Measurements from ENCODE around the gene SLC30A3.

DNA sequence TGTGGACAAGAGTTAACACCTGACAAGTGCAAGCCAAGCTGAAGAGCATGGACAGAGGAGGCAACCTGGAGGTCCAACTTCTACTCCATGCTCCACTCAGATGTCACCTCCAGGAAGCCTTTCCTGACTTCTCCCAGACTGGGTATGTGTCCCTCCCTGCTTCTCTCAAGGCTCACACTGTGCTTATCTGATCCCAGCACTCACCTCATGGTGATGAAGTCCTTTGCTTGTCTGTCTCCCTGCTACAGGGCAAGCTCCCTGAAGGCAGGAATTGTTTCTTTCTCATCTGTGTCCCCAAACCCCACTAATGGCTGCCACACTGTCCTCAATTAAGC lies 2.7 kb upstream of the SLC30A3 start:
- TF ChIP-seq, protein P1, sequence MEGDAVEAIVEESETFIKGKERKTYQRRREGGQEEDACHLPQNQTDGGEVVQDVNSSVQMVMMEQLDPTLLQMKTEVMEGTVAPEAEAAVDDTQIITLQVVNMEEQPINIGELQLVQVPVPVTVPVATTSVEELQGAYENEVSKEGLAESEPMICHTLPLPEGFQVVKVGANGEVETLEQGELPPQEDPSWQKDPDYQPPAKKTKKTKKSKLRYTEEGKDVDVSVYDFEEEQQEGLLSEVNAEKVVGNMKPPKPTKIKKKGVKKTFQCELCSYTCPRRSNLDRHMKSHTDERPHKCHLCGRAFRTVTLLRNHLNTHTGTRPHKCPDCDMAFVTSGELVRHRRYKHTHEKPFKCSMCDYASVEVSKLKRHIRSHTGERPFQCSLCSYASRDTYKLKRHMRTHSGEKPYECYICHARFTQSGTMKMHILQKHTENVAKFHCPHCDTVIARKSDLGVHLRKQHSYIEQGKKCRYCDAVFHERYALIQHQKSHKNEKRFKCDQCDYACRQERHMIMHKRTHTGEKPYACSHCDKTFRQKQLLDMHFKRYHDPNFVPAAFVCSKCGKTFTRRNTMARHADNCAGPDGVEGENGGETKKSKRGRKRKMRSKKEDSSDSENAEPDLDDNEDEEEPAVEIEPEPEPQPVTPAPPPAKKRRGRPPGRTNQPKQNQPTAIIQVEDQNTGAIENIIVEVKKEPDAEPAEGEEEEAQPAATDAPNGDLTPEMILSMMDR (IDR thresholded peaks at IDR 0.05), result no peak
- TF ChIP-seq POLR2A (IDR thresholded peaks at IDR 0.05), result no peak

All from testis (tissue), 2 donors.